WI38 (cell line): ENCODE measurements around the gene RIT1.

Source experiments
- H3K4me3 ChIP-seq: 2 replicates; pipeline ENCODE4 v1.5.1; 2011; ENCODE audit warnings: low read depth, mild to moderate bottlenecking, control low read depth, low read length
- CTCF ChIP-seq: IDR thresholded peaks from 2 replicates; pipeline ENCODE4 v1.5.1; 2012; ENCODE audit warnings: low read depth, mild to moderate bottlenecking, control low read depth, low read length

Gene RIT1

DNA sequence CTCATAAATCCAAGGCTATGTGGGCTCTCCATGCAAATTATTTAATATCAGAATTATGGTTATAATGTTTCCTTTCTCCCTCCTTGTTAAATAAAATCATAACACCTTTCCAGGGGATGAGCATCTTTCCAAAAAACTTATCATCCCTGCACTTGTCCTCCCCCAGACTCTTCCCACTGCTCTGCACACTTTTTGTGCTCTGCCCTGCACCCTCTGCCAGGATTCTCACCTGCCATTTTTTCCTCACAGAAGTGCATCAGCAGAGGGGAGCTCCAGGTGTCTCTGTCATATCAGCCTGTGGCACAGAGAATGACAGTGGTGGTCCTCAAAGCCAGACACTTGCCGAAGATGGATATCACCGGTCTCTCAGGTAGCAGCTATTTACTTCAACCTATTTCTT, 30.9 kb downstream of the RIT1 start:
- no peak for TF ChIP-seq CTCF
- H3K4me3 ChIP-seq, result no peak overlapping the region

DNA sequence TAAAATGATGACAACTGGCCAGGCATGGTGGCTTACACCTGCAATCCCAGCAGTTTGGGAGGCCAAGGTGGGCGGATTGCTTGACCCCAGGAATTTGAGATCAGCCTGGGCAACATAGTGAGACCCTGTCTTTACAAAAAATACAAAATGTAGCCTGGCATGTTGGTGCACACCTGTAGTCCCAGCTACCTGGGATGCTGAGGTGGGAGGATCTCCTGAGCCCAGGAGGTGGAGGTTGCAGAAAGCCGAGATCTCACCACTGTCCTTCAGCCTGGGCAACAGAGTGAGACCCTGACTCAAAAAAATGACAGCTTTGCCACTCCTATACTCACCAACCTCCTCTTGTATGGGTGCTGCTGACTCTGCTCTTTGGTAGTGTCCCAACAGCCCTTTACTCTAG, 33.2 kb downstream of the RIT1 start:
- no peak for TF ChIP-seq CTCF
- H3K4me3 ChIP-seq, result no peak overlapping the region

GRCh38 chr1:155873860-155874259, 37.3 kb downstream of the RIT1 start:
- TF ChIP-seq CTCF, result no peak
- H3K4me3 ChIP-seq, result no peak overlapping the region

GRCh38 chr1:155872527-155872926, 38.6 kb downstream of the RIT1 start:
- TF ChIP-seq CTCF, result no peak
- H3K4me3 ChIP-seq, result no peak overlapping the region

GRCh38 chr1:155871390-155871789, 39.8 kb downstream of the RIT1 start:
- no peak overlapping the region for H3K4me3 ChIP-seq
- no peak for TF ChIP-seq CTCF

DNA sequence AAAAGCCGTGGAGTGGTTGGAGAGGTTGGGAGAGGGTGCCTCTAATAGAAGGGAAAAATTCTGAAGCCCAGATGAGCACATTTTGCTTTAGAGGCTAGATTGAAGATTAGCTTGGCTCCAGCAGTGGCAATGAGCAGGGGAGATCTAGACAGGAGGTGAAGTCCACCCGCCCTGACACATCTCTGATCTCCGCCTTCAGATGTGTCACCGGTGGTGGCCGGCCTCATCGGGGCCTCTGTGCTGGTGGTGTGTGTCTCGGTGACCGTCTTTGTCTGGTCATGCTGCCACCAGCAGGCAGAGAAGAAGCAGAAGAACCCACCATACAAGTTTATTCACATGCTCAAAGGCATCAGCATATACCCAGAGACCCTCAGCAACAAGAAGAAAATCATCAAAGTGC, 43.4 kb downstream of the RIT1 start:
- TF ChIP-seq CTCF, result no peak
- H3K4me3 ChIP-seq, result no peak overlapping the region

DNA sequence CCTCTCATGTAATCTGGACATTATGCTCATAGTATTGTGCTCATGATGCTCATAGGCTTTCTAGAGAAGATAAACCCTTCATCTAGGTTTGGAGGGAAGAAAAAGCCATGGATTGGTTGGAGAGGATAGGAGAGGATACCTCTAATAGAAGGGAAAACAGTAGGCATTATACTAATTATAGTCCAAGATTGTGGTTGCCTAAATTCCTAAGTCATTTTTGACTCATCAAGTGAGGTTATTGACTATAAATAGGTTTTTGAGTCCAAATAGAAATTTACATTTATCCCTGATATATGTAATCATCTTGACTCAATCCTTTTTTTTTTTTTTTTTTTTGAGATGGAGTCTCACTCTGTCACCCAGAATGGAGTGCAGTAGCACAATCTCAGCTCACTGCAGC, 46.8 kb downstream of the RIT1 start:
- no peak for TF ChIP-seq CTCF
- no peak overlapping the region for H3K4me3 ChIP-seq
